ENCODE data around the gene ASTN2.

ASTN2 gene

GRCh38 chr9:117425566-117425965, 10.7 kb upstream of the ASTN2 start:
- Histone ChIP-seq H3K27me3 (replicated peaks) (no peaks in the 10 kb centered on the region), H3K36me3 (replicated peaks) (no peaks in the 10 kb centered on the region), H3K27ac (no peak overlapping the region), H3K4me3 (ENCODE audit: low read depth, low read length) (no peak overlapping the region)
- TF ChIP-seq CTCF (IDR thresholded peaks at IDR 0.05; ENCODE audit: low read depth, low read length, missing control alignments), result no peak
- in situ Hi-C loops (cut with HindIII; ENCODE audit: low pct_ligation_motif_present, low sequenced_read_pairs), result no loop called here
- no peak for DNase-seq

GRCh38 chr9:117424291-117424690, 9.4 kb upstream of the ASTN2 start:
- Histone ChIP-seq H3K27ac (no peak overlapping the region), H3K36me3 (replicated peaks) (no peaks in the 10 kb centered on the region), H3K27me3 (replicated peaks) (no peaks in the 10 kb centered on the region), H3K4me3 (ENCODE audit: low read depth, low read length) (no peak overlapping the region)
- no peak for DNase-seq
- TF ChIP-seq CTCF (IDR thresholded peaks at IDR 0.05; ENCODE audit: low read depth, low read length, missing control alignments), result no peak
- in situ Hi-C loops (cut with HindIII; ENCODE audit: low pct_ligation_motif_present, low sequenced_read_pairs), result no loop called here

- TF ChIP-seq CTCF (IDR thresholded peaks at IDR 0.05; ENCODE audit: low read depth, low read length, missing control alignments), result no peak
- in situ Hi-C loops (cut with HindIII; ENCODE audit: low pct_ligation_motif_present, low sequenced_read_pairs), result no loop called here
- H3K27ac ChIP-seq, result no peak overlapping the region
These were observed 3.3 kb upstream of the ASTN2 start for GRCh38 chr9:117418111-117418510.

GRCh38 chr9:117416856-117417255, 2.0 kb upstream of the ASTN2 start:
- in situ Hi-C loops (cut with HindIII; ENCODE audit: low pct_ligation_motif_present, low sequenced_read_pairs), result no loop called here

More at GRCh38 chr9:117418111-117418510, 3.3 kb upstream of the ASTN2 start:
- peaks cover 25% of the 10 kb centered on the region for H3K27me3 ChIP-seq (replicated peaks)
- H3K4me3 ChIP-seq (ENCODE audit: low read depth, low read length), result no peak overlapping the region
- no peaks in the 10 kb centered on the region for H3K36me3 ChIP-seq (replicated peaks)
- DNase-seq, result no peak

GRCh38 chr9:117415358-117415914, 579 bp upstream of the ASTN2 start:
- Histone ChIP-seq H3K4me3 (ENCODE audit: low read depth, low read length) (no peak overlapping the region), H3K27ac (no peak overlapping the region), H3K36me3 (replicated peaks) (no peaks in the 10 kb centered on the region), H3K27me3 (replicated peaks) (peaks cover 31% of the 10 kb centered on the region)
- TF ChIP-seq CTCF (IDR thresholded peaks at IDR 0.05; ENCODE audit: low read depth, low read length, missing control alignments), result no peak
- DNase-seq, result no peak
- in situ Hi-C loops (cut with HindIII; ENCODE audit: low pct_ligation_motif_present, low sequenced_read_pairs), result no loop called here

More at GRCh38 chr9:117416856-117417255, 2.0 kb upstream of the ASTN2 start:
- H3K27me3 ChIP-seq (replicated peaks), result peaks cover 31% of the 10 kb centered on the region
- H3K36me3 ChIP-seq (replicated peaks), result no peaks in the 10 kb centered on the region
- H3K27ac ChIP-seq, result no peak overlapping the region
- H3K4me3 ChIP-seq (ENCODE audit: low read depth, low read length), result no peak overlapping the region
- TF ChIP-seq CTCF (IDR thresholded peaks at IDR 0.05; ENCODE audit: low read depth, low read length, missing control alignments), result no peak
- no peak for DNase-seq

Measured in brain microvascular endothelial cell (primary cell).